Retinal pigment epithelial cell (primary cell): ENCODE measurements around the gene FECH.

Experiments used
- DNase-seq: peaks from one replicate; pipeline ENCODE4 v3.0.0-alpha.2; 2010; ENCODE audit warnings: low read depth
- H3K4me3 ChIP-seq: 2 replicates; pipeline ENCODE4 v1.5.1; 2011; ENCODE audit warnings: mild to moderate bottlenecking, low read length, control low read depth, moderate library complexity
- CTCF ChIP-seq: conservative IDR thresholded peaks from 2 replicates; pipeline ENCODE4 v1.5.1; 2011; ENCODE audit warnings: low read depth, low read length, control low read depth, inconsistent platforms

FECH gene

DNA sequence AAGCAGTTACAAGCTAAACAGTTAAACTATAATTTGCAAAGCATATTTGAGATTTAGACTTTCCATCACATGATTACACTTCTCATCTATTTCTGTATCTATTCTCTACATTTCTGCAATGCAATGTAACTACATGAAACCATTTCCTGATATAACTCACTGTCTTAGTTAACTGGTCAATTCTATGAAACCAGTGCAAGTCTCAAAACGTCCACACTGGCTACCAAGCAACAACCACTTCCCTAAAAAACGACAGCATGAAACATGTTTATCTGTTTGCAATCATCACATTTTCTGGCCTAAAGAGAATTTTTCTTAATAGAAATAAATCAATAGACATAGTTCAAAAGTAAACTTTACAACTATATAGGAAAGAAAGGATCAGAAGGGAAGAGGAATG is 17.4 kb downstream of the FECH start:
- no peak overlapping the region for H3K4me3 ChIP-seq
- no peak for DNase-seq
- TF ChIP-seq CTCF, result no peak

DNA sequence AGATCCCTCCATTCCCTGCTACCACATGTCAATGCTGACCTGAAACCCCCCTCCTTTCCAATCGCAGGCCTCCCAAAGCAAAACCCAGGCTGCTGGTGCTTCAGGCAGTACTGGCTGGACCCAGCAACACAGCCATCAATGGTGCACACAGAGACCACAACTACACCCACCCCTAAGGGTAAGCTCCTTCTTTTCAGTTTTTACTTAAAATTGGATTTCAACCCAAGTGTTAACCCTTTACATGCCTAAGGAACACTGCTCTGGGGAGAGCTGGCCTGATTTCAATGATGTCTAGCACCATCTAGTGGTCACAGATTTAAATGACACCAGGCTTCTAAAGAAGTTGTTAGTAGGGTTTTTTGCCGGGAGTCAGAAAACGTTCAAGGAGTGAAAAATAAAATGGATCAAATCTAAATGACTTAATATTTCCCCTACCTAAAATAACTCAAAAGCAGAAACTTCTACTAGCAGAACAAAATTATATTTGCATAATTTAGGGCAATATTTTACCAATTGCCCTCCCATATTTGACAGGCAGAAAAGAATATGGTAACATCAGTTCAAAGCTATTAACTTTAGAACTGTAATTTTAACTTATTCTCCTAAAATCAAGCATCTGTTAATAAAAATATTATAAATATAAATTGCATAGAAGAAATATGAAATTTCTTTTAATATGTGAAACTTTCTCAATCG is 24.6 kb downstream of the FECH start:
- no peak for DNase-seq
- peak; percentile 77 for TF ChIP-seq CTCF
- H3K4me3 ChIP-seq, result no peak overlapping the region

DNA sequence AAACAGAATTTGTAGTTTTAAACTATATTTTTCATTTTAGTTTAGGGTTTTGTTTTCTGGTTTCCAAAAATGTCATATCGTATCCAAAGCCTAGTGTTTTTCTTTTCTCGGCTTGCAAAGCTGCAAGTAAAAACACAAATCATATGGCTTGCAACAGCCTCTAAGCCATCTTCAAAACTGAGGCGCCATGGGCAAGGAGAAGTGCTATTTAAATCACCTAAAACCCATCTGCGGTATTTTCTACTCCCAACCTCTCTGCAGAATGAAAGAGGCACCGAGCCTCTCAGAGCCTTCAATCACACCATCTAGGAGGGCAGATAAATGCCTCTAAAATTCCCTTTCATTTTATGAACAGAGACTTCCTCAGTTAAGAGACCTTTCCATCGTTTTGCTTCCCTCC is 25.2 kb downstream of the FECH start:
- no peak for TF ChIP-seq CTCF
- H3K4me3 ChIP-seq, result no peak overlapping the region
- DNase-seq, result no peak

DNA sequence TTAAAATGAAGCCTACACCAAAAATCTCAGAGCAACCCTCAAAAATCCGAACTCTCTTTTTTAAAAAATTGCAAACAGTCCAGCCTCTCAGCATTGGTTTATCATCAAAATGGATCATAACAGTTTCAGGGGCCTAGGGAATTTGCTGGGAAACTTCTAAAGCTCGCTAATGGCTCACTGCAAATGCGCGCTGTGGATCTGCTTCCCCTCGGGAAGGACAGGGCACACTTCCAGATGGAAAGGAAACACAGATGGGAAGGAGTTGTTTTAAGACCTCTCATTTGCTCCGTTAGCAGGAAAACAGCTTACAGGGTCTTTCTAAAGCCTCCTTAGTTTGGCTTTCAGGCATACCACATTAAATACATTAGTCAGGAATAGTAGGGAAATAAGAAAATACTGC is 27.2 kb downstream of the FECH start:
- no peak overlapping the region for H3K4me3 ChIP-seq
- no peak for TF ChIP-seq CTCF
- DNase-seq, result no peak

- DNase-seq, result no peak
- no peak for TF ChIP-seq CTCF
- no peak overlapping the region for H3K4me3 ChIP-seq
These were observed 31.4 kb downstream of the FECH start for GRCh38 chr18:57555134-57555533.

DNA sequence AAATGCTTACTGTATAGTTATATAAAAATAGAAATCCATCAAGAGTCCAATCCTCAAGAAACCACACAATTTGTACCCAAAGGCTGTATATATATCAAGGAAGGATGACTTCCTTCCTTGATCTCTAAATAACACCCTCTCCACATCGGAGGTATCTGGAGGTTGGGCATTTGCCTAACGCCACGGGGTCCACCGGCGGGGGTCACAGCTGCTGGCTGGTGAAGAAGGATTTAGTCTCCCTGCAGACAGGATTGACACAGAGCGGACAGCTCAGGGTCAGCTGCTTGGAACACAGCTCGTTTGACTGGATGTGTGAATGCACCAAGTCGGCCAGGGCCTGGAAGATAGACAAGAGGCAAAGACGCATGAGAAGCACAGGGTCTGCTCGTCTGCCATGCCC is 36.0 kb downstream of the FECH start:
- DNase-seq, result no peak
- TF ChIP-seq CTCF, result no peak
- no peak overlapping the region for H3K4me3 ChIP-seq

DNA sequence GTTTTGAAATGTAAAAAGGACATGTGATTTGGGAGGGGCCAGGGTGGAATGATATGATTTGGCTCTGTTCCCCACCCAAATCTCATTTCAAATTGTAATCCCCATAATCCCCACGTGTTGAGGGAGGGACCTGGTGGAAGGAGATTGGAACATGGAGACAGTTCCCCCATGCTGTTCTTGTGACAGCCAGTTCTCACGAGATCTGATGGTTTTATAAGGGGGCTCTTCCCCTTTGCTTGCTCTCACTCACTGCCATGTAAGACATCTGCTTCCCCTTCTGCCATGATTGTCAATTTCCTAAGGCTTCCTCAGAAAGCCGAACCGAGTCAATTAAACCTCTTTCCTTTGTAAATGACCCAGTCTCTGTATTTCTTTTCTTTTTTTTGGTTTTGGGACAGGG is 39.2 kb downstream of the FECH start:
- DNase-seq, result no peak
- TF ChIP-seq CTCF, result no peak
- no peak overlapping the region for H3K4me3 ChIP-seq
